NCI-H2196 (cell line): ENCODE data around the gene OR2L8.
"Not testable (repeated sequence)": the region's sequence is repeated elsewhere in the genome, so short reads cannot be mapped to it uniquely, and the experiment has no call there.

Source experiments
- DNase-seq: peaks from one replicate; lab custom pipeline; 2025; ENCODE audit not compliant: unreplicated experiment; lab: John Stamatoyannopoulos, UW

The OR2L8 gene, protein sequence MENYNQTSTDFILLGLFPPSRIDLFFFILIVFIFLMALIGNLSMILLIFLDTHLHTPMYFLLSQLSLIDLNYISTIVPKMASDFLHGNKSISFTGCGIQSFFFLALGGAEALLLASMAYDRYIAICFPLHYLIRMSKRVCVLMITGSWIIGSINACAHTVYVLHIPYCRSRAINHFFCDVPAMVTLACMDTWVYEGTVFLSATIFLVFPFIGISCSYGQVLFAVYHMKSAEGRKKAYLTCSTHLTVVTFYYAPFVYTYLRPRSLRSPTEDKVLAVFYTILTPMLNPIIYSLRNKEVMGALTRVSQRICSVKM

DNA sequence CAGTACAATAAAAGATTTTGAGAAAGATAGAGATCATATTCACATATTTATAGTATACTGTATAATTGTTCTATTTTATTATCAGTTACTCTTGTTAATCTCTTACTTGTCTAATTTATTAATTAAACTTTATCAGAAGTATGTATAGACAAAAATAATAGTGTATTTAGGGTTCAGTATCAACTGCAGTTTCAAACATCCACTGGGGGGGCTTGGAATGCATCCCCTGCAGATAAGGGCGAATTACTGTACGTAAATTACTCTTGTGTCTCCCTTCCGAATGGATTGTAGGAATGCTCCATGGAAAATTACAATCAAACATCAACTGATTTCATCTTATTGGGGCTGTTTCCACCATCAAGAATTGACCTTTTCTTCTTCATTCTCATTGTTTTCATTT, at the start of gene OR2L8:
OR2L8 (plus strand) TSS at position 301 of the 400 bp plus-strand sequence; CDS start at position 301, 0 bp downstream.
- no peak for DNase-seq

DNA sequence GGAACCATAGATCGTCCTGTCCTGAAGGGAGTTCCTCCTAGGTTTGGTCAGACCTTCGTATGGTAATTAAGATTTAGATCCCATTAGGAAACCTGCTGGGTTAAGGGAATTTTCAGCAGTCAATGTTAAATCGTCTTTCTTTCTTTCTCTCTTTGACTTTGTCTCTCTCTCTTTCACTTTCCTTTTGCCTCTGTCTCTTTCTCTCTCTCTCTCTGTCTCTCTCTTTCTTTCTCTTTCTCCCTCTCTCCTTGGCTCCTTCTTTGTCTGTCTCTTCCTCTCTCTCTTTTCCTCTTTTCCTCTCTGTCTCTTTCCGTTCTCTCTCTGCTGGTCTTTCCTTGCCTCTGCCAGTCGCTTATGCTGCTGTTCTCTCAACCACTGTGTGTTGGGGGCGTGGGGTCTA, 44.5 kb upstream of the OR2L8 start:
- DNase-seq, result no peak

DNA sequence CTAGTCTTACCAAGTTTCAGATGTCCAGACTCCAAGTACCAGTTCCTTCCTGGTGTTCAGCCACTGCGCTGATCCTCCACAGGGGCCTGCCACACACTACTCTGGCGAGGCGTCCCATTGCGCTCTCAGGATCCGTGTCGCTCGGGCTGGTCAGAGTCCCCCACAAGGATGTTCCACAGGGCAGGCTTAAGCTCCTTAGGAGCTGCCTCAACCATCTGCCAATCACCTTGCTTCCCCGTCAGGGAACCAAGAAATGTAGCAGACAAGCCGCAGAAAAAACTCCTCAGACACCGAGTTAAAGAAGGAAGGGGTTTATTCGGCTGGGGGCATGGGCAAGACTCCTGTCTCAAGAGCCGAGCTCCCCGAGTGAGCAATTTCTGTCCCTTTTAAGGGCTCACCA, 43.5 kb upstream of the OR2L8 start:
- no peak for DNase-seq

DNA sequence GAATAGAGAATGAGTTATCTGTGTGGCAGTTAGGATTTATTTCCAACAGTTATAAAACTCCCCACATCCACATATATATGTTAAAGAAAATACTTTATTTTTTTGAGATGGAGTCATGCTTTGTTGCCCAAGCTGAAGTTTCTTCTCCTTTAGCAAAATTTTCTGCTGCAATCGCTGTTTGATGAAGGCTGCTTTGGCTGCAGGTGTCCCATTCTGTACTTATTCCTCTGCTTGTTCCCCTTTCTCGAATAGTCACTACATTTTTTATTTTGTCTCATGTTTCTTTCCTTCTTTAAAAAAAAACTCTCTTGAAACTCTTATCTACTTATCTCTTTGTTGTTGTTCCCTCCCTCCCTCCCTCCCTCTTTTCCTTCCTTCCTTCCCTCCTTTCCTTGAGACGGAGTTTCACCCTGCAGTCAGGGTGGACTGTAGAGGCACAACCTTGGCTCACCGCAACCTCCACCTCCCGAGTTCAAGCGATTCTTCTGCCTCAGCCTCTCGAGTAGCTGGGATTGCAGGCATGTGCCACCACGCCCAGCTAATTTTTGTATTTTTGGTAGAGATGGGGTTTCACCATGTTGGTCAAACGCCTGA, 42.7 kb upstream of the OR2L8 start:
- no peak for DNase-seq

DNA sequence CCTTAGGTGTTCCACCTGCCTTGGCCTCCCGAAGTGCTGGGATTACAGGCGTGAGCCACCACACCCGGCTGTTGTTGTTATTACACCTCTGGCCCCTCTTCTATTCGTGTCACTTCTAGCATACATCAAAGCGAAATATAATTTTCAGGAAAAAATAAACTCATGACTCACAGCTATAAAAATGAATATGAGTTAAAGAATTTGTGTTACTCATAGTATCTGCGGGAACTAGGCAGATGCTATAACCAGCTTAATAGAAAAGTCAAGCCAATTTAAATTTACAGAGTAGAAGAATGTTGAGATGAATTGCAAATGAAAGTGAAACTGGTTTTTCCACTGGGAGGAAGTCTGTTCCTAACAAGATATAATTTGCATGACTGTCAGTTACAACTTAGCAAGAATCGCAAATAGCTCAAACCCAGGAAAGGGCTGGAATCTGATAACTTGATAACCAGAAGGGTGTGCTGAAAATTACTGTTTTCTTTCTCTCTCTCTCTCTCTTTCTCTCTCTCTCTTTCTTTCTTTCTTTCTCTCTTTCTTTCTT, 42.1 kb upstream of the OR2L8 start:
- no peak for DNase-seq

DNA sequence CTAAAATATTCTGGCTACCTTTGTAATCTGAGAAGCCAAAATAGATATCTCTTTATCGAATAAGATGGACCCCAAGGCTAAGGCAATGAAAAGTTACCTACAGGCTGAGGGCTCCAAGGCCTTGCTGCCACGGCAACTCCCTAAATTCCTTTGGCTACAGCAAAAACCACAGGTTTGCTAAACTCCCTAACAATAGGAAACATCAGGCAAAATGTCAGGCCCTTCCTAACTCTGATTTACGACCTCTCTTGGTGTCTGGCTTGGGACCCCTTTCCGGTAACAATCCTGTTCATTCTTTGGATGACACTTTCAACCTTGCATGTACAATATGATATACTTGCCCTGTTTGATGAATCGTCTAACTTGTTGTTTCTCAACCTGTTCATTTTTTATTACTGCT, 39.9 kb upstream of the OR2L8 start:
- DNase-seq, result no peak

DNA sequence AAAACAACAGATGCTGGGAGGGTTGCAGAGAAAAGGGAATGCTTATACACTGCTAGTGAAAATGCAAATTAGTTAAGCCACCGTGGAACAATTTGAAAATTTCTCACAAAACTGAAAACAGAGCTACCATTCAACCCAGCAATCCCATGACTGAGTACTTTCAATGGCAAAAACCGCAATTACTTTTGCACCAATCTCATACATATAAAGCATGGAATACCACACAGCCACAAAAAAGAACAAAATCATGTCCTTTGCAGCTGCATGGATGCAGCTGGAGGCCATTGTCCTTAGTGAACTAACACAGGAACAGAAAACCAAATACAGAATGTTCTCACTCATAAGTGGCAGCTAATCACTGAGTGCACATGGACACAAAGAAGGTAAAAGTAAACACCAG, 34.9 kb upstream of the OR2L8 start:
- DNase-seq, result no peak

DNA sequence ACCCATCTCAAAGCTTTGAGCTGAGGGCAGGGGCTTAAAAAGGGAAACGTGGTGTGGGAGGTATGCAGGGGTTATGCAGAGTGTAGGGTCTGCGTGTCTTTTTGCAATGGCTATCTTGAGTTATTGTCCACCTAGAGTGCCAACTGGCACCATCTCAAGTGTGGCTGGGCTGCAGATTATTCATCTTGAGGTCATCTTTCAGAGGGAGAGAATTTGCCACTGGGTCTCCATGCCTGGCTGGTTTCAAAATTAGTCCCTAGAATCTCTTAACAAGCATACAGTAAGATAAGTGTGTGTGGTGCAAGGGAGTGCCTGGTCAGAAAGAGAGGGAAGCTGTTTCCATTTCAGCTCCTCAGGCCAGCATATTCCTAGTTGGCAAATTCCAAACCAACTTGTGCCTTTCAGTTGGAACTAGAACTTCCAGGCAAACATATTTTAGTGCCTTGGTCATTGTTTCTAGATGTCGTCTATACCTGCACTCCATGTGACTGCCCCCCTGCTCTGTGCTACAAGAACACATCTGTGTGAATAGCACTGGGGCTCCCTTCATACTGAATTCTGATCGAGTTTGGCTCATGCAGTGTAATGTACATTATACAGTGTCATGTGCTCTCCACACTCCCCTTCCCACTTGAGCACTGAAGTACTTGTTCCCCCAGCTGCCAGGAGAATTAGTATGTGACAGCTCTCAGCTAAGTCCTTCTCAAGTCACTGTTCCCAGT, 33.6 kb upstream of the OR2L8 start:
- no peak for DNase-seq

DNA sequence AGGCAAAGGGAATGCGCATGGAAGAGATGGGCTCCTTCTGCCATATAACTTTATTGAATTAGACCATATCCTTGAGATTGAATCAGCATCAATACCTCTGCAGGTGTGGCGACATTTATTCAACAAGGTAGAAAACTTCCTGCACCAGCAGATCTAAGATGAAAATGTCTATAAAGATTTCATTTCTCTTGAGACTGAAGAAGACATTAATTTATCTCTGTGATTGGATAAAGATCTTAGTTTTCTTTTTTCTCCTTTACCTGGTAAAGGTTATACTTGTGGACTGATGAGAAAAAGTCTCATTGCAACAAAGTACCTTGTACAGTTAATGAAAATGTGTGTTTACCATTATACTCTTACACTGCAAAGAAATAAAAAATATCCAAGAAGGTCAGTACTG, 28.7 kb upstream of the OR2L8 start, which contains the start of gene OR2T8:
OR2T8 (plus strand) TSS at position 301 of the 400 bp plus-strand sequence. CDS start 766 bp downstream, outside the sequence.
- no peak for DNase-seq

DNA sequence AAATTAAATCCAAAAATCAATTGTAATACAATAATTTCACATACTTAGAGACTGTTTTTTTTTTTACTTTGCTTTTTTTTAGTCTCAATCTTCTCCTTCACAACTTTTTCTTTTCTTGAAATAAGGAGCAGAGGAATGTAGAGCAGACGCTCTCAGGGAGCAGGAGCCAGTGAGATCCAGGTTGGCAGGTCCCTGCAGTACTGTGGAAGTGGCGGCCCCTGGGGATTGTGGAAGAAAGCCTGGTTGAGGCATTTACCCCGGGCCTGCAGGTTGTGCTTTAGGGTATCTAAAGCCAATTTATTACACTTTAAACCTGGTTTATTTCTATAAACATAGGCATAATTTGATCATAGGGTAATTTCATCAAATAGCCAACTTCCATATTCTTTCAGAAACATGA, 24.7 kb upstream of the OR2L8 start:
- no peak for DNase-seq

DNA sequence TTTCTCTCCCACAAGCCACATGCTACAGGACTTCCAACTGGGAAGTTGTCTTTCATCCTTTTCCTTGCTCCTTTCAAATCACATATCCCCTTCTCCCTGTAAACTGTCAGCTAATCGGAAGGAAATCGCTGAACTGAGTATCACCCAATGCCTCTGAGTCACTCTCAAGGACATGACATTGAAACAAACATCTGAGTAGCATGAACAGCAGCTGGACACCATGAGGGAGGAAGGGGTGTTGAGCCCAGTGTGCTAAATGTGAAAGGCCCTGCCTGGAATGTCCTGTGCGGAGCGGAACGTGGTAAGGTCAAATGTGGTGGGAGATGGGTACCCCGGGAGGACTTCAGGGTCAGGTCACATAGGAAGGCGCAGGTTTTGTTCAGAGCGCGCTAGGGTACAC, 23.8 kb upstream of the OR2L8 start, which contains the start of gene OR2AJ1:
OR2AJ1 (plus strand) TSS at position 22 of the 400 bp plus-strand sequence. CDS start 8,880 bp downstream, outside the sequence.
- DNase-seq, result no peak

DNA sequence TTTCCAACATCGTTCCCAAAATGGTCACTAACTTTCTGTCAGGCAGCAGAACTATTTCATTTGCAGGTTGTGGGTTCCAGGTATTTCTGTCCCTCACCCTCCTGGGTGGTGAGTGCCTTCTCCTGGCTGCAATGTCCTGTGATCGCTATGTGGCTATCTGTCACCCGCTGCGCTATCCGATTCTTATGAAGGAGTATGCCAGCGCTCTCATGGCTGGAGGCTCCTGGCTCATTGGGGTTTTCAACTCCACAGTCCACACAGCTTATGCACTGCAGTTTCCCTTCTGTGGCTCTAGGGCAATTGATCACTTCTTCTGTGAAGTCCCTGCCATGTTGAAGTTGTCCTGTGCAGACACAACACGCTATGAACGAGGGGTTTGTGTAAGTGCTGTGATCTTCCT, 14.7 kb upstream of the OR2L8 start:
- no peak for DNase-seq

DNA sequence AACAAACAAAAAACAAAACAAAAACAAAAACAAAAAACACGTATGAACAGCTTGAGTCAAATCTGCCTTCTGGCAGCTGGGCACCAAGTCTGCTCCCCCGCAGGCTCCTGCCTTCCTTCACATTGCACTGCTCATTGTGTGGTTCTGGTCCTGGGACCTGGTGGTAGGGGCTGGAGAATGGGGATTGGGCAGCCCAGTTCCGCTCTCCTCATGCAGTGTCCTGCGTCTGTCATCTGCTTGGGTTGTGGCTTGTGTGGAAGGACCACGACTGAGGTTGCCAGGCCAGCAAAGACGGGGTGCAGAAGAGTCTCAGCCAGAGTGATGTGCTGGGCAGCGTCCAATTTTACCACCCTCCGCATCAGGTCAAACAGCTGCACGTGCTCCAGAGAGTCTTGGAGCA, 12.9 kb upstream of the OR2L8 start:
- DNase-seq, result no peak

DNA sequence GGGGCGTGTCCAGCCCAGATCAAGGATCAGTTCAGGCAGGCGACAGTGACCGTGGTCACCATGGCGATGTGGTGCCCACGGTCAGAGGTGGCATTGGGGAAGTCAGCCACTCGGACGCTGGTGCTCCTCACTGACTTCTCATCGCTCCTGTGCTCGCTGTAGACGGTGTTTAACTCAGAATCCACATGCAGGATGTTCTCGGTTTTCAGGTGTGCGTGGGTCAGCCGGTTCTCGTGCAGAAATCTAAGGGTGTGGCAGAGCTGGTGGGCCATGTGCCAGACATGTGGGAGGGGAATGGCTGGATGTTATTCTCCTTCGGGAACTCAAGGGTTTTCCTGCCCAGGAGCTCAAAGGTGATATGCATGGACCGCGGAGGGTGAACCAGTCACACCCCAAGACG, 12.2 kb upstream of the OR2L8 start:
- no peak for DNase-seq

DNA sequence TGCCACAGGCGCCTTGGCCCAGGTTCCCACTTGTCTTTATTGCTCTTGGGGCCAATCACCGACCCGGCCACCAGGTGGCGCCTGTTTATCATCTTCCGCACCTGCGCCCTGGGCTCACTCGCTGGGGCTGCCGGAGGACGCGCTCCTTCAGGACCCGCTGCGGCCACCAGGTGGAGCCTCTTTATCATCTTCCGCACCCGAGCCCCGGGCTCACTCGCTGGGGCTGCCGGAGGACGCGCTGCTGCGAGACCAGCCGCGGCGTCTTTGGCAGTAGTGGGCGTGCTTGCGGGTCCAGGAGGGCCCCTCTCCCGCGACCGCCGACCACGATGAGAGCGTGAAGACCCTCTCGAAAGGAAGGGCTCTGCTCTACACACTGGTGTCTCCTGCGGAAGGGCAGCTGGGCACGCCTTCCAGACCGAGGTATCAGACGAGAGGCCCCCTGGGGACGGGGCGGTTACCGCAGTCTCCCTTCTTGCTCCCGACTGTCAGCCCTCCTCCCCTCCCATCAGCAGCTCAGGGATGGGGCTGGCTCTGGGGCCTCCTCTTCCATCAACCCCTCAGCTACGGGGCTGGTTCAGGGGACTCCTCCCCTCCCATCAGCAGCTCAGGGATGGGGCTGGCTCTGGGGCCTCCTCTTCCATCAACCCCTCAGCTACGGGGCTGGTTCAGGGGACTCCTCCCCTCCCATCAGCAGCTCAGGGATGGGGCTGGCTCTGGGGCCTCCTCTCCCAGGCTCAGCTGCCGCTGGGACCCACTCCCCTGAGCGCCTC, 11.5 kb upstream of the OR2L8 start:
- not testable (repeated sequence) for DNase-seq

DNA sequence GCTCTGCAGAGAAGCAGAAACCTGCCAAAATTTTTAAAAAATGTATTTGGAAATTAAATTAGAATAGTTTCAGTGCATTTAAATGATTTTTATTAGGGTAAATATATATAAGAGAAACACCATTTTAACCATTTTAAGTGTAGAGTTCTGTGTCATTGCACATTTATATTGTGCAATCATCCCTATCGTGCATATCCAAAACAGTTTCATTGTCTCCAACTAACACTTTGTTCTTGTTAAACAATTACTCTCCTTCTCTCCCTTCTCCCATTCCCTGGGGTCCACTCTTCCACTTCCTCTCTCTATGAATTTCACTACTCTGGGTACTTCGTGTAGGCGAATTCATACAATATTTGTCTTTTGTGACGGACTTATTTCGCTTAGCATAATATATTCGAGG, 6.0 kb upstream of the OR2L8 start:
- no peak for DNase-seq

DNA sequence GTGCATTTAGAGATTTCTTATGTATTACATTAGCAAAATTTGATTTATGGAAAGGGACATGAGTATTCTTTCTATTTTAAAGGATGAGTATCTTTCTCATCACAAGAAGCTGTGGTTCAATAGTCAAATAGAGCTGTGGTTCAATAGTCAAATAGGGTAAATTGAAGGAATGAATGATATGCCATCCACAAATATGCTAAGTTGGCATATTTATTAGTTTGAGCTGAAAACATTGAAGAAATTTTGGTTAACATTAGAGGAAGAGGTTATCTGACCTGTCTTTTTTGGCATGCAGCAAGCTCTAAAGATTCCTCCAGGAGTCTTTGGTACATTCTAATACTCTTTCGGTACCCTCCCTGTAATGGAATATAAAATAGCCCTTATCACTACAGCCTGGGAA, 4.8 kb downstream of the OR2L8 start:
- no peak for DNase-seq

DNA sequence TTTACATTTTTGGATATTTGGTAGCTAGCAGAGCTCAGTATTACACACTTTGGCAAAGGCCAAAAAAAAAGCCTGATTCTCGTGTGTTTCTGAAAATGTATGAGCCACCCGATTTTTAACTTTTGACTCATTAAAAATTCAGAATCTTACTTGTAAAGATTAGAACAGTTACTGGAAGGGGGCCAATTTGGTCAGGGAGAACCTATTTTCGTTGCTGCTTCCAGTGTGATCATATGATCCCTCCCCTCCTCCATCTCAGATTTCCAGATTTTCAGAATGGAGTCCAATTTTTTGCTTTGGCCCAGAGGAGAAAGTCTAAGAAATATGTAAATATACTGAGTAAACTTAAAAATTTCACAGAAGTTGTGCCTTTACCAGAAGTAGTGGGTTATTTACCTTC, 13.1 kb downstream of the OR2L8 start:
- DNase-seq, result no peak

DNA sequence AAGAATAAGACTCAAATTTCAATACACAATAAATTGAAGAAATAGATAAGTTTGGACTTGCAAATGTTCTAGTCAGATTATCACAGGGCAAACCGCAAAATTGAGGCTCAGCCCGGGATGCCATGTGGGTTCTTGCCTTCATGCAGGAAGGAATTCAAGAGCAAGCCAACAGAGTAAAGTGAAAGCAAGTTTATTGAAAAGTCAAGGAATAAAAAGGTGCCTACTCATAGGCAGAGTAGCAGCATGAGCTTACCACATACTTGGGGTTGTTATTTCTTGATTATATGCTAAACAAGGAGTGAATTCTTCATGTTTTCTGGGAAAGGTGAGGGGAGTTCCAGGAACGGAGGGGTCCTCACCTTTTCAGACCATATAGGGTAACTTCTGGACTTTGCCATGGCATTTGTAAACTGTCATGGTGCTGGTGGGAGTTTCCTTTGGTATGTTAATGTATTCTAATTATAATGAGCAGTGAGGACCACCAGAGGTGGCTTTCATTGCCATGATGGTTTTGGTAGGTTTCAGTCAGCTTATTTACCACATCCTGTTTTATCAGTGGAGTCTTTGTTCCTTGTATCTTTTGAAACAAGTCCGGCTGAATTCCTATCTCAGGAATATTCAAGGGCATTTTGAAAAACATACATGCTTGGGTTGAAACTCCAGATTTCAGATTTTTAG, 14.4 kb downstream of the OR2L8 start:
- DNase-seq, result no peak

DNA sequence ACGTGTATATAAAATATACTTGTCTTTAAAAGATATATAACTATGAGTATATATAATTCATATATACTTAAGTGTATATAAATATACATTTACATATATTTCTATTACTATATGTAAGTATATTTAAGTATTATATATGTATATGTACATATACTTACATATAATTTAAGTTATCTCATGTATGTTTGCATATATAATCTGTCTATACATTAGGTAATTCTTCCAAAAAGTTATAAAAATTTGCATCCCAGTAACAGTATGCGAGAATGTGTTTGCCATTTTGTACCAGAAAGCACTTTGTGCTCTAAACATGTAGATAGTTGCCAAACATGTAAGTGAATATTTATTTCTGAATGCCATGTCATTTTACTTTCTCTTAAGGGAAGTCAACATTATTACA, 16.3 kb downstream of the OR2L8 start, which contains the start of gene OR2AK2:
OR2AK2 (plus strand) TSS at position 301 of the 400 bp plus-strand sequence. CDS start 144 bp downstream, outside the sequence.
- no peak for DNase-seq
